RPMI7951 (cell line): Measurements from ENCODE around the gene ABTB1. TPM values are rescaled to one million over a fixed set of nuclear protein-coding genes. Genes with fewer than 3 reads are reported as not detected.
A peak's percentile ranks its signal among the peaks of the same experiment; 100 is the strongest.
"Not testable (repeated sequence)": the region's sequence is repeated elsewhere in the genome, so short reads cannot be mapped to it uniquely, and the experiment has no call there.

Experiments
- DNase-seq: peaks from one replicate; pipeline ENCODE4 v3.0.0-alpha.2; 2012; ENCODE audit warnings: low read depth
- total RNA-seq: library from RNA; depleted of rRNA; stranded (reverse); fragments of >200 nt; shearing (Covaris generic); gene quantifications from 2 replicates; pipeline ENCODE4 v1.2.3, GENCODE V29; 2014

ABTB1 gene
- total RNA-seq, 1 experiment from 2014 or later = 2.5 TPM

DNA sequence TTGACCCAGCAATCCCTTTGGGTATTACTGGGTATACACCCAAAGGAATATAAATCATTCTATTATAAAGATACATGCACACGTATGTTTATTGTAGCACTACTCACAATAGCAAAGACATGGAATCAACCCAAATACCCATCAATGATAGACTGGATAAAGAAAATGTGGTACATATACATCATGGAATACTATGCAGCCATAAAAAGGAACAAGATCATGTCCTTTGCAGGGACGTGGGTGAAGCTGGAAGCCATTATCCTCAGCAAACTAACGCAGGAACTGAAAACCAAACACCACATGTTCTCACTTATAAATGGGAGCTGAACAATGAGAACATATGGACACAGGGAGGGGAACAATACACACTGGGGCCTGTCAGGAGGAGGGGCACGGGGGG is 32.1 kb downstream of the ABTB1 start:
- DNase-seq = not testable (repeated sequence)

DNA sequence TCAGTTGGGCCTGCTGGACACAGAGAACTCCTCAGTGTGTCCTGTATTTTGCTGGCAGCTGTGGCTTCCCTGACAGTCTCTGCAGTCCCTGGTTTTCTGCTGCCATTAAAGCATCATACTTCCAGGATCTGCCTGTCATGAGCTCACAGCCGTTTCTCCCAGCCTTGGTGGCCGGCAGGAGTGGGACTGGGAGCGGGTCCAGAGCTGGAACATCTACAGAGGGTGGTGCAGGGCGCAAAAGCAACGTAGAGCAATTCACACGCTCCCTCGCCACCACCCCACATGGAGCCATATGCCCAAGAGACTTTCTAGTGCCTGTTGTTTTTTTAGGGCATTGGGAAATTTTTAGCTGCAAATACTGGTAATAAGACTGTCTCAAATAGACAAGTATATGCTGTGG is 33.6 kb downstream of the ABTB1 start:
- no peak for DNase-seq

DNA sequence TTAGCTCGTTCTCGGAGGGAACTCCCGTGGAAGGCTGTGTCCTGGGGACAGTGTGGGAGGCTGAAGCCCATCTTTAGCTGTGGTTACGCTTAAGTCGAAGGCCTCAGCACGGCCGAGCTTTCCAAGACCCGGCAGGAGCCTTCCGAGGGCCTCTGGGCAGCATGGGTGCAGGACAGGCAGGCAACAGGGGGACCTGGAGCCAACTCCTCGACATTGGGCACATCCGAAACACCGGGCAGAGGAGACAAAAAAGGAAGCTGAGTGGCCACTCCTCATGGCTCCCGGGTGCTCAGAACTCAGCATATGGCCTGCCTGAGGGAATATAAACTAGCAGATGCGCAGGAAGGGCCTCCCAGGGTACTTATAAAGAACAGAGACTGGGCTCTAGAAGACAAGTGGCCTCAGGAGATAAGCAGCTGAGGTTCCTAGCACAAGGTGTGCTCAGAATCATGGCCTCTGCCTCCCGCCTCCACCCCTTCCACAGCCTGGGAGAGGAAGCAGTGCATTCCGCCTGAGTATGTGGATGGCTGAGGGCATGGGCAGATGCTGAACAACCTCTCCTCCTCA is 34.1 kb downstream of the ABTB1 start:
- no peak for DNase-seq

DNA sequence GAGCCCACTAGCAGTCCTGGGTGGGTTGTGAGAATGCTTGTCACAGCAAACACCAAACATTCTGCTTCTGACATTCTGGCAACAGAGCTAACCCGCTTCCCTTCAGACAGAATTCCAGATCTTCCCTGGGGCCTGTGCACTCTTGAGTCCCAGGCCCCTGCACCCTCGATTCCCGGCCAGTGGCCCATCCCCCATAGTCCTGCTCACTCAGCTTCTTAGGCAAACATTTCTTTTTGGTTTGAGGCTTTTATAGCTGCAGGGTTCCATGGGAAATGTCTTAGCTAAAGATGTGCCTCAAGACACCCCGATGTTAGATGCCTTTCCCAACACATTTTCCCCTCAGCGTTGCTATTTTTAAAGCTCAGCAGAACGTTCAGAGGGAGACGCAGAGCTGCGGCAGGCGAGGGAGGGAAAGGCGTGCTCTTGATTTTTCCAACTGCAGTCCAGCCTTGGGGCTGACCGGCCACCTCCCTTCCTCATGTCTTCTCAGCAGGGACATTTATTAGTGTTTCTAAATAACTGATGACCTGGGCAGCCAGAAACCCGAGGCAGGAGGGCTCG is 35.2 kb downstream of the ABTB1 start:
- no peak for DNase-seq

DNA sequence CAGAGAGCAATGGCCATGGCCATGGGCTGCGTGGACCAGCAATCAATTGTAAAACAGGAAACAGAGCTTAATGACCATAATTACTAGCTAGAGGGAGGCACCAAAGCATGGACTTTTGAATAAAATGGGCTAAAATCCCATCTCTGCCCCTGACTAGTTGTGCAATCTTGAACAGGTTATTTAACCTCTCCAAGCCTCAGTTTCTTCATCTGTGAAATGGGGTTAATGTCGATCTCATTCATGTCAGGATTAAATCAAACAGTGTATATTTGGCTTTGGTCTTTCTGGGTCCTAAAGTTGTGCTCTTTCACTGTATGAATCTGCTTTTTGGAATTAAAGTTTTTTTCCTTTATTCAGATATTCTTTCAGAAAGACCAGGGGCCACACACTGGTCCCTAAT is 36.1 kb downstream of the ABTB1 start:
- DNase-seq = no peak

DNA sequence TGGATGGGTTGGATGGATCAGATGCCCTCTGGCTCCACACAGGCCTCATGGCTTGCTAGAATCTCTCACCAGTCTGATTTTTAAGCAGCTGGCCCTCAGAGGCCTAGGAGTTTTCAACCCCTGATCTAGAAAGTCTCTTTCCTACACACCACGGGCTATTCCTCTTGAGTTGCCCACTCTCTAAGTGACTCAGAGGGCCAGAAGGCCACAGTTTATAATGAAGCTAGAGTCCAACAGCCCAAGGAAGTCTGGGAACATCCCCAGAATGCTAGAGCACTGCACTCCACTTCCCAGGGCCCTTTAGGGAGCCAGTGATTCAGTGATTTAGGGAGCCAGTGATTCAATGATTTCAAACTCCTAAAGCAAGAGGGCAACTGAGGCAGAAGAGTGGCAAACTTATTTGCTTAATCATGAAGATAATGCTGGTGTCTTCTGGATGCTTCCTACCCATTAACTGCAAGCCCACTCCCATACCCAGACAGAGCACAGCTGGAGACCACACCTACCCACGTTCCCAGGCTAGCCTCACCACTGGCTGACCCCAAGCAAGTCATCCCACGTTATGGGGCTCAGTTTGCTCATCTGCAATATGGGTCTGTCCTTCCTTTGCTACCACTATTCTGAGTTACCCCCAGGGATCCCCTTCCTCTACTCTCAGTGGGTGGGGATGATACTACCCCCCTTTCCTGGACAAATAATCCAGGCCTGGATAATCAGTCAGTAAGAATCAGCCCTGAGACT is 36.7 kb downstream of the ABTB1 start:
- DNase-seq = peak; percentile 45

DNA sequence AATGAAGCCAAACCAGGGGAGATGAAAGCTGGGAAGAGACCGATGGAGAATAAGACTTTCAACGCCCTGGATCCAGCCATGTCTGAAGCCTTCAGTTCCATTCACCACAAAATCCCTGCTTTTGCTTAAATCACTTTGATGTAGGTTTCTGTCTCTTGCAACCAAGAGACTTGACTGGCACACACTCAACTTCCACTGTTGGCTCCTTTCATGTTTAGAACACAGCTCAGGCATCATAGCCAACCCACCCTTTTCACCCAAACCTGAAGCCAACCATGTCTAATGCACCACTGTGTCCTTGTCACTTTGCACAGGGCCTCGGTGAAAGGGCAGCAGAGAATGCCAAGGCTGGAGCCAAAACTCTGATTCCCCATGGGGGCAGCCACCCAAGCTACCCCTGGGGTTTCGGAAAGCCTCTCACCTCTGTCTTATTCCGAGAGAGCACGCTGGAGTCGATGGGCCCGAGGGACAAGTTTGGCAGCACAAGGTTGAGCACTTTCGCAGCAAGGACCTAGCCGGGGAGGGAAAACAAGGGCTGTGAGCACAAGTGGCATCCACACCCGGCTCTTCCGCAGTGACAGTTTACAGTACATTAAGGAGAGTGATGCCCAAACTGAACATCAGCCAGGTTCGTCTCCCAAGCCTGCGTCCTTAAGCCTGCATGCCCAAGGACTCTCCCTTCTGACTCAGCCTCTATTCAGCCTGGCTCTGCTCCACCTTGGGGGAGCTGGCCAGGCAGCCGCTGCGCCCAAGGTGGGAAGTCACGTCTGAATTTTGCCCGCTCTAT is 37.6 kb downstream of the ABTB1 start:
- DNase-seq = no peak

DNA sequence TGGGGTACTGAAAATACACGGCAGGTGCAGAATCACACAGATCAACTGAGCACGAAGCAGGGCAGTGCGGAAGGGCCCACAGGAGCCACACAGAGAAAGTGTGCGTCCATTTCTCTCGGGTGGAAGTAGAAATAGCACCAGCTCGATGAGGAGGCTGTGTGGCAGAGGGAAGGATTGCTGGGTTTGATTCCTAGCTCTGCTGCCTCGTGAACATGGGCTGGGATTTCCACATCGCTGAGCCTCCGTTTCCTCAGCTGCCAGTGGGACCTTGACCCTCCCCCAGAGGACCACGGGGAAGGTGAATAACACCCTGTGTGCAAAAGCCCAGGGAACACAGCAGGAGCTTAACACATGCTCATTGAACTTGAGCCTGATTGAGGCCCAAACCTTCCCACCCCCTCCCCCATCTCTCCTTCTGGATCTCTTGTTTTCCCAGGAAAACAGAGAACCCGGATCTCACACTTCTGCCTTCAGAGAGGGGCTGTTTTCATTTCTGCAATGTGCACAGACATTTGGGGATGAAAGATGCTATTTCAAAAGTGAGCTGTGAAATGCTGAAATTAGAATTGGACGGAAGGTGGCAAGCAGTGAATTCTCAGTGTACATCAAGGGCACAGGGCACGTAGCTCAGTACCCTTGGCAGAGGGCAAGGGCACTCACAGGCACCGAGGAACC is 38.4 kb downstream of the ABTB1 start:
- no peak for DNase-seq

DNA sequence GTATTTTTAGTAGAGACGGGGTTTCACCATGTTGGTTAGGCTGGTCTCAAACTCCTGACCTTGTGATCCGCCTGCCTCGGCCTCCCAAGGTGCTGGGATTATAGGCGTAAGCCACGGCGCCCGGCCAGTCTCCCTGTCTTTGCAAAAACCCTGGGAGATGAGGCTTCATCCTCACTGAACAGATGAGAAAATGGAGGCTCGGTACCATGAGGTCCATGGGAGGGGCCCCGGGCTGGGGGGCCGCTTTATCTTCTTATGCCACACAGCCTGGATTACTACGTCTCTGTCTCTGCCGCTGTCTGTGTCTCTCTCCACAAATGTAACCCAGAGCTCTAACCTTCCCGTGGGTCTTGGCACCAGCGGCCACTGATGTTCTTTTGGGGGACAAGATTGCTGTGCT is 39.1 kb downstream of the ABTB1 start:
- DNase-seq = no peak

DNA sequence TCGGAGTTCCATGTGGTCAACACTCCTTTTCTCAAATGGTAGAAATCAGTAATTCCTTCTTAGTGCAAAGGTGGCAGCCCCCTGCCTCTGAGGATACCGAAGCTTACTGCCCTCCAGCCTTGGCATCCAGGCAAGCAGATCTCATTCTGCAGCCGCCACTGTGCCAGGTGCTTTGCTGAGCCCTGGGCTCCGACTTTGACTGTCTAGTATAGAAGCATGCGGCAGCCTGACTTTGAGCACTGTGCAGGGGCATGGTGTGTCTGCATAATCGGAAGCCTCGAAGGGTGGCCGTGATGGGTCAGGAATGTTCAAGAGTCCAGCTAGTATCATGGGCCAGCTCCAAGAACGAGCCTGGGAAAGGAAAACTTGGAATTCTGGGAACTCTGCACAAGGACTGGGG is 39.7 kb downstream of the ABTB1 start:
- DNase-seq = no peak

DNA sequence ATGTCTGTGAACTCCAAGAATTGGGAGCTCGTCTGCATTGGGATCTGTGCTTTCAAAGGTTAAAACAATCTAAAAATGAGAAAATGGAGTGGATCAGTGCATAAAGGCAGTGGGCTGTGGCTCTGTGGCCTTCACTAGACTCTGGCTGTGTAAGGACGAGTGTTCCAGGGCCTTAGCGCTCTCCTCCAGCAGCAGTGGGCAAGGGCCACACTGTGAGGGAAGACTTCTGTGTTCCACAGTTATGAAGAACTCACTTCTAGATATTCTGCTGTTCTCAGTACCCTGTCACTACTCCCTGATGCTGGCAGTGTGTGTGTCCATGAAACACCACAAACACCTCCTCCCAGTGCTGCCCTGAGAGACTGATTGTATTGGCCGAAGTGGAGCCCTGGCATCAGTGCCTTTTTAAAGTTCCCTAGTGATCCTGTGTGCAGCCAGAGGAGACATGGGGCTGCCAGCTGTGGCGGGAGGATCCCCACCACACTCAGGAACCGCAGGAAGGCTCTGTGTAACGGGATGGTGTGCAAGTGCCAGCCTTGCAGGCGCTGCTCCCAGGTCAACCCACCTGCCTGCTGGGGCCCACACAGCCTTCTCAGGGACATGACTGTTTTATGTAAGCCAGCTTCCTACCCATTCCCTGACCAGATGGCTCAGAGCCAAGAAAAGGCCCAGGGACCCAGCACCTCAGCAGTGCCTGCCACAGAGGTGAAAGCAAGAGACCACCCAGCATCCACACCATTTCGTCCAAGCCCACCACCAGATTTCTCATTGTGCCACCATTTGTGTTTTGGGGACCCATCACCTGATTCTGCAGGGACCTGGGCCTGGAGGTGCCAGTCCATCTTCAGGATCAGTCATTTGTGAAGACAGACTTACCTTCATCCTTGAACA is 40.4 kb downstream of the ABTB1 start:
- DNase-seq = no peak

DNA sequence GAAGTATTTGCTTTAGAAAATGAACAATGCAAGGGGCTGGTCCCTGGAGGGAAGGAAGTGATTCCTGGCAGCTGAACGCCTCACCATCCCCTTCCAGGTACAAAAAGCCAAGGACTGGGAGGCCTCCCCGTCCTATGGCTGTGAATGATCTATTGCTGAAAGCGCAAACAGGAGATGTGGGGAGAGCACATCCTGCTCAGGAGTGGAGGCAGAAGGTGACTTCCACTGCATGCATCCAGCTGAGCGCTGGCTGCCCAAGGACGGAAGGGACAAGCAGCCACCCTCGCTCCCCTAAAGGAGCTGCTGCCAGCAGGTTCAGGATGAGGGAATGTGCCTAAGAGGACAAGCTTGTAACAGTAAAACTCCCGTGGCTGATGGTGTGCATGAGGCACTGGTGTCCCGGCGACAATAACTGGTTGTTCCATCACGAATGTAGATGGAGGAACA is 41.4 kb downstream of the ABTB1 start:
- DNase-seq = no peak

DNA sequence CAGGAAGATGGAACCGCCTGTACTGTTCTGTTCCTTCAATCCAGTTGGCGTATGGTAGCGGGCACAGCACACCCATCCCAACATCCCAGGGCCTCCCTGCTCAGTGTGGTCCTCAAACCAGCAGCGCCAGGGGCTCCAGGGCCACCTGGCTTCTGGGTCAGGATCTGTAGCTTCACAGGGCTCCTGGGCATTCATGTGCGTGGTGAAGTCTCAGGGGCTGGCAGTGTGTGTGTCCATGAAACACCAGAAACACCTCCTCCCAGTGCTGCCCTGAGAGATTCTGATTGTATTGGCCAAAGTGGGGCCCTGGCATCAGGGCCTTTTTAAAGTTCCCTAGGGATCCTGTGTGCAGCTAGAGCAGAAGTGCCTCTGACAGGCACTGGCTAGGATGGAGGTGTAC is 42.1 kb downstream of the ABTB1 start:
- DNase-seq = no peak

DNA sequence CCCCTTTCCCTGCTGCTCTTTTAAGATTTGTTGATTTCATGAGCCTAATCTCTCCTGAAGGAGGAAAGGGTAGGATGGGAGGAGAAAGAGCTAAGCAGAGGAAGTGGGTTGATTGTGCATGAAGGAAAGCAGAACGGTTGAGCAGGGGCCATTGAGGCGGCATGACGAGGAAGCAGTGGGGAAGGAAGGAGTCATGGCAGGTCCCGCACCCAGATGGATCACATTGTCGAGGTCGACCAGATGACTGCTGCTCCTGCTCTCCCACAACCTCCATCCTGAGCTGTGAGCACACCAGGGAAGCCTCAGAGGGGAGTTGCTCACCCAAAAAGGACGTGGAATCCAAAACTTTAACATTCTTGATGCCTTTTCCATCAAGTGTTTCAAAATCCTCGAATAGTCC is 42.8 kb downstream of the ABTB1 start:
- DNase-seq = no peak

DNA sequence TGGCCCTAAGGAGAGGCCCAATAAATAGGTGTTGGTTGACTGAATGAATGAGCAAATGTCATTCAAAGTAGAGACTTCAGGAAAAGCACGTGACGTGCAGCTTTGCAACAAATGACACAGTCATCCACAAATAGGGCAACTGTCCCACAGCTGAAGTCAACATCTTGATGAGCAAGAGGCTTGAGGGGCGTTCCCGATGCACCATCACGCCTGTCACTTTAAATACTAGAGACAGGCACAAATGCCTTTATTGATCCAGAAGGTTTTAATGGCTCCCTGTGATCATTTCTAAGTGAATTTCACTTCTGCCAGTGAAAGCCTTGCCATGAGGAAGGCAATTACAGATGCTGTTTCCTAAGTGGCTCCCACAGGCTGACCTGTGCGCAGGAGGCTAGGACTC is 43.6 kb downstream of the ABTB1 start:
- DNase-seq = no peak

DNA sequence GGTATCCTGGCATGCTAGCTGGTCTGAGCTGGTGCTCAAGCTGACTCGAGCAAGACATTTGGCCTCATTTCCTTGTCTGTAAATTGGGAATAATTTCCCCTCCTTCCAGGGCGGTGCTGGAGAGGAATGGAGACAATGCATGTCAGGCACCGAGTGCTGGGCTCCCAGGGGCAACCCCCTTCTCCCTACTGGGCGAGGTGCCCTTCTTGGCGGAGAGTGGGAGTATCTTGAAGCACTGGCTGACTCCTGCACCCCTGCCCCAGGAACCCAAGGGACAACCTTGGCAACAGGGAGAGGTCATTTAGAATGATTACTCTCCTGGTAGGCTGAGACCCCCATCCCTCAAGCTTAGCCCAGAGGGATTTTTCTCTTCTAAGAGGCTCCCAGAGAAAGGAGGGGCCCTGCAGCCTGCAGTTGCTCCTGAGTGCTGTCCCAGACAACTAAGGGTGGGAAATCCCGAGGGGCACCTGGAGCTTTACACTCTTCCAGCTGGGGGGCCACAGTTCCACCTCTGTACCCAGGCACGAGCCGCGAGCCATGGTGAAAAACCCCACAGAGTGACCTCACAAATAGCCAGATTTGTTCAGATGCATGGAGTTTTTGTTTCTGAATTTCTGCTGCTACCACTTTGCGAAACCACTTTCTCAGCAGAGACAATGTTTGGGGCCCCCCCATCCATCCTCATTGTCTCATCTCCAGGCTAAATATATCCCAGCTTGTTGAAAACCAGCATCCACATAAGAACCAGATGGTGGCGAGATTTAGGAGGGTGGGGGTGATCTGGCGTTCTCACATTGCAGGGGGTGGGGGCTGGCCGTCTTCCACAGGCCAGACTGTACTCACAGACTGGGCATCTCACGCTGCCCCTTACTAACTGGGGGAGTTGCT is 44.8 kb downstream of the ABTB1 start:
- no peak for DNase-seq

DNA sequence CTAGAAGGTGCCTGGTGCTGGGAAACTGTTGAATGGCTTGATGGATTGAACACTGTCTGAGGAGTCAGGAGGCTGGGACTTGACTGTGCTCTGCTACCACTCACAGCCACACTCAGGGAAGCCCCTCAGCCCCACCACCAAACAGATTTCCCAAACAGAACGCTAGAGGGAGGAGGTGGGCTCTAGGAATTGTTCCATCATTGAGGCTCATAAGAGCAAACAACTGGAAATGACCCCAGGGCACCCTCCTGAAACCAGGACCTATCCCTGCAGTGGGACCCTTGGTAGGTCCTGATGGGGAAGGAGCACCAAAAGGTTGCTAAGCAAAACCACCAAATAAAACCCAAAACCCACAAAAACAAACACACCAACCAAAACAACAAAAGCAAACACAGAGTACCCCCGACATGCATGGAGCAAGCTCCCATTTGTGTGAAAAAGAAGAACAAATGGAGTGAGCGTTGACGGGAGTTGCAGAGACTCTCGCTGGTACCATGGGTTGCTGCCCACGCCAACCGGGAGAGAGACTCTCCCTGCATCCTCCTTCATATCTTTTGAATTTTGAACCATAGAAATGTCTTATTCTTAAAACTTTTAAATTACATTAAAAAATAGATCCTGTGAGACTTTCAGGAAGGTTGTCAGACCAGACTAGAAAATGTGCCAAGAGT is 45.6 kb downstream of the ABTB1 start:
- DNase-seq = no peak

DNA sequence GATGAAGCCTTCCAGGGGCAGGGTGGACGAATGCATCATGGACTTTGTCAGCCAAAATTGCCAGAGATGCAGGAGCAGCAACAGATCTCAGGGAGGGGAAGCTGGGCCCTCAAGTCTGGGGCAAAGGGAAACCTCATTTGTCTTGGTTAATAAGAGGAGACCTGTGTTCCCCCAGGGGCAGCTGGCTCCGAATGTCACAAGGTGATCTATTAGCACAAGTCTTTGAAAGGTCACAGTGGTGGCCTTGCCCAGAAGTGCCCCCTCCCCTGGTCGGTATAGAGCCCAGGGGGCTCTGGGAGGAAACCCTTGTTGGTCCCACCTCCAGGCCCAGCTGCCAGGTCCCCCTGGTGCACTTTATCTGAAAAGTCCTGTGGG is 46.2 kb downstream of the ABTB1 start:
- DNase-seq = no peak

DNA sequence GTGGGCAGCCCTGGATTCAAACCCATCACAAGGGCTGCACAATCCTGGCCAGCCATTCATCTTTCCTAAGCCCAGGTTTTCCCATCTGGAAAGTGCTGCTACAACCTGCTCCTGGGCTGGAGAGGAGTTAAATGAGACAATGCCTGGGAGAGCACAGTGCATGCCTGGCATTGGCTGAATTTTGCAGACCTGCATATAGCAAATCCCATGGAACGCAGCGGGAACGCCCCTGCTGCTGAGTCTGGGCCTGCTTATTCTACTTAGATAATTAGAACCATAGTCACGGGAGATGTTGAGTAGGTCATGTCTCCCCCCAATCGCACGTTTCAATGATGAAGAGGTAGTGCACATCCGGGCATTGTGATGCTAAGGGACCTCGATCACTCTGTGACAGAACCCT is 46.6 kb downstream of the ABTB1 start:
- DNase-seq = no peak
